GM10266 (cell line): ENCODE measurements around the gene ZNF423.

Experiments
- DNase-seq: peaks from one replicate; pipeline ENCODE4 v3.0.0; 2012; ENCODE audit errors: extremely low spot score
- TF ChIP-seq, protein P1 (sequence below): IDR thresholded peaks from 2 replicates; pipeline ENCODE4 v1.5.1; 2012; ENCODE audit warnings: mild to moderate bottlenecking, low read depth; ENCODE audit not compliant: control insufficient read depth, insufficient read depth; ENCODE audit errors: missing control alignments

ZNF423 gene

DNA sequence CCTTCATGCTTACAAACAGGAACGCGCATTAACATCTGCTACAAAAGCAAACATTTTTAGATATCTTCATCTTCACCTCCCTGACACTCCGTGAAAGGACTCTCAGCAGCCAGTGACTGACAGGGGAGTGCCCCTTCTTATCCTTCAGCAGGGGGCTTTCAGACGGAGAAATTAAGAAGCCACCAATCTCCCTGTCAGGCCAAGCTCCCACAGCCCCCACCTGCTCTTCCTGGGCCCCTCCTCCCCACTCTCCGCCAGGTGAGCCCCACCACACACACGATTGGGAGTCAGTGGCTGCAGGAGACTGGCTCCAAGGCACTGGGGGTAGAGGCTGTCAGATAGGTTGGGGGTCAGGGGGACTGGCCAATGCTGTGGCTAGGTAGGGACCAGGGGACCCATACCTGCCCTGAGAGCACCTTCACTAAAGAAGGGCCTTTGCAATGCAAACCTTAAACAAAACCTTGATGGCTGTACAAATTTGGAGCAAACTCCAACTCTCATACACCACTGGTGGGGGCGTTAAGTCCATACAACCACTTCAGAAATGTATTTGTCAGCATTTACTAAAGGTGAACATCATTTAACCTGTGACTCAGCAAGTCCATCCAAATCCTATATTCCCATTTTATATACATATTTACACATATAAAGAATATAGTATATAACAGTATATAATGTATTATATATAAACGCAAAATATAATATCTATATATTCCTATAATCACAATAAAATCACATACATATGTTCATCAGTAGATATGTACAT is 232.2 kb downstream of the ZNF423 start:
- DNase-seq, result no peak
- TF ChIP-seq, protein P1, sequence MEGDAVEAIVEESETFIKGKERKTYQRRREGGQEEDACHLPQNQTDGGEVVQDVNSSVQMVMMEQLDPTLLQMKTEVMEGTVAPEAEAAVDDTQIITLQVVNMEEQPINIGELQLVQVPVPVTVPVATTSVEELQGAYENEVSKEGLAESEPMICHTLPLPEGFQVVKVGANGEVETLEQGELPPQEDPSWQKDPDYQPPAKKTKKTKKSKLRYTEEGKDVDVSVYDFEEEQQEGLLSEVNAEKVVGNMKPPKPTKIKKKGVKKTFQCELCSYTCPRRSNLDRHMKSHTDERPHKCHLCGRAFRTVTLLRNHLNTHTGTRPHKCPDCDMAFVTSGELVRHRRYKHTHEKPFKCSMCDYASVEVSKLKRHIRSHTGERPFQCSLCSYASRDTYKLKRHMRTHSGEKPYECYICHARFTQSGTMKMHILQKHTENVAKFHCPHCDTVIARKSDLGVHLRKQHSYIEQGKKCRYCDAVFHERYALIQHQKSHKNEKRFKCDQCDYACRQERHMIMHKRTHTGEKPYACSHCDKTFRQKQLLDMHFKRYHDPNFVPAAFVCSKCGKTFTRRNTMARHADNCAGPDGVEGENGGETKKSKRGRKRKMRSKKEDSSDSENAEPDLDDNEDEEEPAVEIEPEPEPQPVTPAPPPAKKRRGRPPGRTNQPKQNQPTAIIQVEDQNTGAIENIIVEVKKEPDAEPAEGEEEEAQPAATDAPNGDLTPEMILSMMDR, result no peak

DNA sequence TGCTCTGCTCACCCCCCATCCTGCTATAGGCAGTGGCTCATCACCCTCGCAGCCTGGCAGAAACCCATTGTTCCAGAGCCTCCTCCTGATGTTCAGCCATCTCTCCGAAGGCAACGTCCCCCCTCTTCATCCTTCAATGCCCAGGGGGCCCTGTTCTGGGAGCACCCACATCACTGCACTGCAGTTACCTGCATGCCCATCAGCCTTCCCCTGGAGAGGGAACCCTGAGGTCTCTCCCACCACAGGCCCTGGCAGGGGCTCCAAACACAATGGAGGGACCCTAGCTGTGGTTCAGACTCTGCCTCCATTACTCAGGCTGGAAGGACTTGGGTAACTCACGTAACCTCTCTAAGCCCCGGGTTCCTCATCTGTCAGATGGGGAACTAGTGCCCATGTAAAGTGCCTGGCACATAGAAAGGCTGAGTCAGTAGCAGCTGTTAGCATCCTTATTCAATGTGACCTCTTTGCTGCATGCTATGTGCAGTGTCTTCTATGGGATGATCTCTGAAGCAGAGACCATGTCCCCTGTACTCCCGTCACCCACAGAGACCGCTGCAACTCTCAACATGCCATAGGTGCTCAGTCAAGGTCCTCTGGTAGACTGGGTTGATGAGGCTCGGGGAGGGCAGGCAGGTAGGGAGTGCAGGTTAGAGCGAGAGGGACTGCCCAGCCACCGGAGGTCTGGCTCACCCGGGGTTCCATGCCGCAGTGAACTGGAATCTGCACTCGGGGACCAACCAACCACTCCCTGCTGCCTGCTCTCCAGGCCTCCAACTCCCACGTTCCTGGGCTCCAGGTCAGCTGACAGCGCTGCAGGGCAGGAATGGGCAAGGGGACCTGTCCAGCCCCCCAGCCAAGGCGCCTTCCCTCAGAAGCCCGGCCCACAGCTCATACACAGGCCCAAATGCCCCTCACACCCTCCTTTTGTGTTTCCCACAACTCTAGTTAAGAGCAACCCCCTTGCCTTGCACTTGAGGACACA is 233.2 kb downstream of the ZNF423 start:
- TF ChIP-seq, protein P1, result no peak
- DNase-seq, result no peak

DNA sequence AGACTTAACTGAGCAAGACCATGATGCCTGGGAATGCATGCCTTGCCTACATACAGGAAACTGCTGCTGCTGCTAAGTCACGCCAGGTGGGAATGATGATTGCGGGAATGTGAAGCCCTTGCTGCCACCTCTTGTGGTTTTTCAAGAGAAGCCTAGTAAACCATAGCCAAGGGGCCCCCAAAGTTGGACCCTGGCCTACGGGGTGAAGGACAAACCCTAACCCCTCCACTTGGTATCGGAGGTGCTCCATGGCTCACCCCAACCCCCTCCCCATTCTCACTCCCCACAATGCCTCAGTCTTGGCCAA is 233.9 kb downstream of the ZNF423 start:
- no peak for DNase-seq
- TF ChIP-seq, protein P1, result no peak

DNA sequence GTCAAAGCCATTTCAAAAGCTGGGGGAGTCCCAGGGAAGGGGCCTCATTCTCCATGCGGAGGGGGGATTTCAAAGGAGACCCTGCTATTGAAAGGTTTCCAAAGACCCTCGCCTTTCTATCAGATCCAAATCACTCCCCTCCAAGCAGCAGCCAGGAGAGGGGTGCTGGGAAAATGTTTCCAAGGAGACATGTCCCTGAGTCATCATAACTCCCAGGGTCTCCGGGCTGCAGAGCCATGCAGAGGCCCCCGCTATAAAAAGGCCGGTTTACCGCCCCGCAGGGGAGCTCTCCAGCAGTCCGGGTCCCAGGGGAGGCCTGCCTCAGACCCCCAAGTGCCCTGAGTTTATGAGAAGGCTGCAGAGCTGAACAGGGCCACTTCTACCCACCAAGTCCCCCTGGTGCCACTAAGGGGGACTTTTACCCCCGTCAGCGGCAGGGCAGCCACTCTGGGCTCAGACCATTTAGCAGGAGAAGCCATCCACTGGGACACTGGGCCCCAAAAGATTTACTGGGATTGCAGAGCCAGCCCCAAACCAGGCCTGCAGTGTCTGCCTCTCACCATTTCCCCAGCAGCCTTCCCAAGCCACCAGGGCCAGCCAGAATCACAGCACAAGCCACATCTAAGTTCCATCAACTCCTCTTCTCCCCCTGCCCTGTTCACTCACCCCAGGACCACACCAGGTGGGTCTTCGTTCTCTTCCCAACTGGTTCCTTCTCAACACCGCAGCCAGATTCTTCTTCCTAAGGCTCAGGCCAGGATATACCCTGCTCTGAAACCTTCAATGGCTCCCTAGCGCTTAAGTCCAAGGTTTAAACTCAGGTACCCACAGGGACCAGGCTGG is 234.4 kb downstream of the ZNF423 start:
- TF ChIP-seq, protein P1, result no peak
- no peak for DNase-seq

DNA sequence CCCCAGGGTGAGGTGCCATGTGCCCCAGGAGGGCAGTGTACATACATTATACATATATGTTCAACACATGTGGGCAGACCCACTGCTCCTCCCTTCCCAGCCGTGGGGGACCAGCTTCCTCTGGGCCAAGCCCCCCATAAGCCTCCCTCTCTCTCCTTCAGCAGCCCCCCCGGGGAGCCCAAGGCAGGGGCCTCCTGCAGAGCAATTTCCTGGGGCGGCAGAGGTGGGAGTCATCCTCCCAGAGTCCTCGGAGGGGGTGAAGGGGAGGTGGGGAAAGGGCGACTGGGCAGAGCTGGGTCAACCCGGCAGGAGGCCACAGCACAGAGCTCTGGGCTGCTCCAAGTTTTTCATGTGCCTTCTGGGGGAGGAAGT is 235.1 kb downstream of the ZNF423 start:
- no peak for DNase-seq
- TF ChIP-seq, protein P1, result no peak

DNA sequence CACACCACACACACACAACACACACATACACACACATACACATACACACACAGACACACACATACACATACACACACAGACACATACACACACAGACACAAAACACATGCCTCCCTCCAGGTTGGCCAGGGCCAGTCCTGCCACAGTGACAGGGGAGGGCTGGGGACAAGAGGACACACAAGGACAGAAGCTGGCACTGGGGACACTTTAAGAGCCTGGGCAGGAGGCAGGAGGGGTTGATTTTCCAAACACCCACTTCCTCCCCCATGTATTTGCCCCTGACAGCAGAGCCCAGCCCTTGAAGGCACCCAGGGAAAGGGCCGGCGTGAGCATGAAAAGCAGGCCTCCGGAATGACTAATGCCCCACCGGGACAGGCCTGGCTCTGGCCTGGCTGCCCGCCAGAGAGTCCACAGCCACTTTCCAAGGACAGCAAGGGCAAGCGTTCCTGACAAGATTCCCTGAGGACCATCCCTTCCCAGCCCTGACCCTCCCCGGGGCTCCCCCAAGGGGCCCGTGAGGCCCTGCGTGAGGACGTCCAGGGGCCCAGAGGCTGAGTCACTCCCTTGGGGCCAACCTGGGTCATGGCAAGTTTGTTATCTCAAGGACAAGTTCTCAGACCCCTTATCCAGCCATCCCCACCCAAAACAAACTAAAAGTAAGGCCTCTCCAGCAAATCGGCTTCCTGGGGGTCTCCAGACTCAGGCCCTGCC is 235.6 kb downstream of the ZNF423 start:
- TF ChIP-seq, protein P1, result no peak
- no peak for DNase-seq
